ENCODE data around the gene USP53. TPM values are rescaled to one million over a fixed set of nuclear protein-coding genes. Genes with fewer than 3 reads are reported as not detected.

USP53 gene
- total and polyA plus RNA-seq, 2 of the 13 experiments (the other 11 are each of a cell fraction or from before 2014, with no cell fraction given), result 5.3 to 8.1 TPM

DNA sequence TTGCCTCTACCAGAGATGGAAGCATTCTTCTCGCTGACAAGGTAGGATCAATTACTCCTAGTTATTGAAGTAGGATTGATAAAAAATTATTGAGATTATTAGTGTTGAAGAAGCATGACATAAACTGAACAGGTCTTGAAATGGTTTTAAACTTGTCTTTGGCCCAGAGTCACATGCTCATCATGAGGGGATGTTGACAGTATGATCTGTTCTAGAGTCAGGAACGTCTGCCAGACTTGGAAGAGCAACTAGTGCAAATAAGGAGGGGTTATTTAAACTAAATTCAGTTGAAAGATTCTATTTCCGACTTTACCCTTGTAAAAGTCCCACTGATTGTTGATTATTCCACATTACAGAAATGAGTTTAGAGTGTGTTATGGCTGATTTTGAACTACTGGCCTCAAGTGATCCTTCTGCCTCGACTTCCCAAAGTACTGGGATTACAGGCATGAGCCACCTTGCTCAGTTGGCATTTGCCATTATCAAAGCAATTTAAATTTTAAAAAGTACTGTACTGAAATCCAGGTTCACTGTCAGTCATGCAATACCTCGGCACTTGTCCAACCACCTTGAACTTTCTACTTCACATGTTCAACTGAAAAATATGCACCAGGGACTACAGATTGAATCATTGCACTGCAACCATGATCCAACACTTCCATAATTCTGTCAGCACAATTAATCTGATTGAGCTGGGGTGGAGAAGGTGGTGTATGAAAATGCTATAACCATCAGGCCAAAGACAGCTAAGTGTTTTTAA is 89.7 kb downstream of the USP53 start (continued):
- TF ChIP-seq, protein P1, sequence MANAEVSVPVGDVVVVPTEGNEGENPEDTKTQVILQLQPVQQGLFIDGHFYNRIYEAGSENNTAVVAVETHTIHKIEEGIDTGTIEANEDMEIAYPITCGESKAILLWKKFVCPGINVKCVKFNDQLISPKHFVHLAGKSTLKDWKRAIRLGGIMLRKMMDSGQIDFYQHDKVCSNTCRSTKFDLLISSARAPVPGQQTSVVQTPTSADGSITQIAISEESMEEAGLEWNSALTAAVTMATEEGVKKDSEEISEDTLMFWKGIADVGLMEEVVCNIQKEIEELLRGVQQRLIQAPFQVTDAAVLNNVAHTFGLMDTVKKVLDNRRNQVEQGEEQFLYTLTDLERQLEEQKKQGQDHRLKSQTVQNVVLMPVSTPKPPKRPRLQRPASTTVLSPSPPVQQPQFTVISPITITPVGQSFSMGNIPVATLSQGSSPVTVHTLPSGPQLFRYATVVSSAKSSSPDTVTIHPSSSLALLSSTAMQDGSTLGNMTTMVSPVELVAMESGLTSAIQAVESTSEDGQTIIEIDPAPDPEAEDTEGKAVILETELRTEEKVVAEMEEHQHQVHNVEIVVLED (CRISPR knock-in tag; IDR thresholded peaks at IDR 0.05; ENCODE audit: borderline replicate concordance), result 0 out of 2 replicates have a peak, but pooled peaks have one; percentile 14
- TF ChIP-seq MED13 (CRISPR knock-in tag; IDR thresholded peaks at IDR 0.05) (no peak), ZBTB8A (CRISPR knock-in tag; IDR thresholded peaks at IDR 0.05; ENCODE audit: borderline replicate concordance, low read depth) (no peak), ISX (CRISPR knock-in tag; conservative IDR thresholded peaks at IDR 0.05) (no peak), SNAPC2 (CRISPR knock-in tag; IDR thresholded peaks at IDR 0.05) (0 out of 2 replicates have a peak, but pooled peaks have one; percentile 37), KDM6A (CRISPR knock-in tag; IDR thresholded peaks at IDR 0.05; ENCODE audit: low read depth) (no peak), ZNF644 (CRISPR knock-in tag; IDR thresholded peaks at IDR 0.05; ENCODE audit: low read depth) (no peak), PHB2 (IDR thresholded peaks at IDR 0.05; ENCODE audit: partially characterized antibody) (no peak), PHF8 (CRISPR knock-in tag; IDR thresholded peaks at IDR 0.05) (no peak), KDM1A (CRISPR knock-in tag; IDR thresholded peaks at IDR 0.05) (no peak), MAZ (IDR thresholded peaks at IDR 0.05; ENCODE audit: borderline replicate concordance, low read depth, low read length) (no peak), MAZ (CRISPR knock-in tag; IDR thresholded peaks at IDR 0.05; ENCODE audit: low read depth) (no peak)
- TF ChIP-seq, protein P2, sequence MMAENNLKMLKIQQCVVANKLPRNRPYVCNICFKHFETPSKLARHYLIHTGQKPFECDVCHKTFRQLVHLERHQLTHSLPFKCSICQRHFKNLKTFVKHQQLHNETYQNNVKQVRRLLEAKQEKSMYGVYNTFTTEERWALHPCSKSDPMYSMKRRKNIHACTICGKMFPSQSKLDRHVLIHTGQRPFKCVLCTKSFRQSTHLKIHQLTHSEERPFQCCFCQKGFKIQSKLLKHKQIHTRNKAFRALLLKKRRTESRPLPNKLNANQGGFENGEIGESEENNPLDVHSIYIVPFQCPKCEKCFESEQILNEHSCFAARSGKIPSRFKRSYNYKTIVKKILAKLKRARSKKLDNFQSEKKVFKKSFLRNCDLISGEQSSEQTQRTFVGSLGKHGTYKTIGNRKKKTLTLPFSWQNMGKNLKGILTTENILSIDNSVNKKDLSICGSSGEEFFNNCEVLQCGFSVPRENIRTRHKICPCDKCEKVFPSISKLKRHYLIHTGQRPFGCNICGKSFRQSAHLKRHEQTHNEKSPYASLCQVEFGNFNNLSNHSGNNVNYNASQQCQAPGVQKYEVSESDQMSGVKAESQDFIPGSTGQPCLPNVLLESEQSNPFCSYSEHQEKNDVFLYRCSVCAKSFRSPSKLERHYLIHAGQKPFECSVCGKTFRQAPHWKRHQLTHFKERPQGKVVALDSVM (CRISPR knock-in tag; IDR thresholded peaks at IDR 0.05), result no peak
- TF ChIP-seq, protein P3, sequence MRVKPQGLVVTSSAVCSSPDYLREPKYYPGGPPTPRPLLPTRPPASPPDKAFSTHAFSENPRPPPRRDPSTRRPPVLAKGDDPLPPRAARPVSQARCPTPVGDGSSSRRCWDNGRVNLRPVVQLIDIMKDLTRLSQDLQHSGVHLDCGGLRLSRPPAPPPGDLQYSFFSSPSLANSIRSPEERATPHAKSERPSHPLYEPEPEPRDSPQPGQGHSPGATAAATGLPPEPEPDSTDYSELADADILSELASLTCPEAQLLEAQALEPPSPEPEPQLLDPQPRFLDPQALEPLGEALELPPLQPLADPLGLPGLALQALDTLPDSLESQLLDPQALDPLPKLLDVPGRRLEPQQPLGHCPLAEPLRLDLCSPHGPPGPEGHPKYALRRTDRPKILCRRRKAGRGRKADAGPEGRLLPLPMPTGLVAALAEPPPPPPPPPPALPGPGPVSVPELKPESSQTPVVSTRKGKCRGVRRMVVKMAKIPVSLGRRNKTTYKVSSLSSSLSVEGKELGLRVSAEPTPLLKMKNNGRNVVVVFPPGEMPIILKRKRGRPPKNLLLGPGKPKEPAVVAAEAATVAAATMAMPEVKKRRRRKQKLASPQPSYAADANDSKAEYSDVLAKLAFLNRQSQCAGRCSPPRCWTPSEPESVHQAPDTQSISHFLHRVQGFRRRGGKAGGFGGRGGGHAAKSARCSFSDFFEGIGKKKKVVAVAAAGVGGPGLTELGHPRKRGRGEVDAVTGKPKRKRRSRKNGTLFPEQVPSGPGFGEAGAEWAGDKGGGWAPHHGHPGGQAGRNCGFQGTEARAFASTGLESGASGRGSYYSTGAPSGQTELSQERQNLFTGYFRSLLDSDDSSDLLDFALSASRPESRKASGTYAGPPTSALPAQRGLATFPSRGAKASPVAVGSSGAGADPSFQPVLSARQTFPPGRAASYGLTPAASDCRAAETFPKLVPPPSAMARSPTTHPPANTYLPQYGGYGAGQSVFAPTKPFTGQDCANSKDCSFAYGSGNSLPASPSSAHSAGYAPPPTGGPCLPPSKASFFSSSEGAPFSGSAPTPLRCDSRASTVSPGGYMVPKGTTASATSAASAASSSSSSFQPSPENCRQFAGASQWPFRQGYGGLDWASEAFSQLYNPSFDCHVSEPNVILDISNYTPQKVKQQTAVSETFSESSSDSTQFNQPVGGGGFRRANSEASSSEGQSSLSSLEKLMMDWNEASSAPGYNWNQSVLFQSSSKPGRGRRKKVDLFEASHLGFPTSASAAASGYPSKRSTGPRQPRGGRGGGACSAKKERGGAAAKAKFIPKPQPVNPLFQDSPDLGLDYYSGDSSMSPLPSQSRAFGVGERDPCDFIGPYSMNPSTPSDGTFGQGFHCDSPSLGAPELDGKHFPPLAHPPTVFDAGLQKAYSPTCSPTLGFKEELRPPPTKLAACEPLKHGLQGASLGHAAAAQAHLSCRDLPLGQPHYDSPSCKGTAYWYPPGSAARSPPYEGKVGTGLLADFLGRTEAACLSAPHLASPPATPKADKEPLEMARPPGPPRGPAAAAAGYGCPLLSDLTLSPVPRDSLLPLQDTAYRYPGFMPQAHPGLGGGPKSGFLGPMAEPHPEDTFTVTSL (CRISPR knock-in tag; IDR thresholded peaks at IDR 0.05; ENCODE audit: borderline replicate concordance), result peak; percentile 32; the same call in 1 of the 2 replicates
- TF ChIP-seq, protein P4, sequence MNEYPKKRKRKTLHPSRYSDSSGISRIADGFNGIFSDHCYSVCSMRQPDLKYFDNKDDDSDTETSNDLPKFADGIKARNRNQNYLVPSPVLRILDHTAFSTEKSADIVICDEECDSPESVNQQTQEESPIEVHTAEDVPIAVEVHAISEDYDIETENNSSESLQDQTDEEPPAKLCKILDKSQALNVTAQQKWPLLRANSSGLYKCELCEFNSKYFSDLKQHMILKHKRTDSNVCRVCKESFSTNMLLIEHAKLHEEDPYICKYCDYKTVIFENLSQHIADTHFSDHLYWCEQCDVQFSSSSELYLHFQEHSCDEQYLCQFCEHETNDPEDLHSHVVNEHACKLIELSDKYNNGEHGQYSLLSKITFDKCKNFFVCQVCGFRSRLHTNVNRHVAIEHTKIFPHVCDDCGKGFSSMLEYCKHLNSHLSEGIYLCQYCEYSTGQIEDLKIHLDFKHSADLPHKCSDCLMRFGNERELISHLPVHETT (CRISPR knock-in tag; conservative IDR thresholded peaks at IDR 0.05), result no peak
